LHCN-M2 (cell line): Measurements from ENCODE around the gene TUBA8. TPM values are rescaled to one million over a fixed set of nuclear protein-coding genes. Genes with fewer than 3 reads are reported as not detected.
A peak's percentile ranks its signal among the peaks of the same experiment; 100 is the strongest.

Experiments used
- DNase-seq: peaks from one replicate; pipeline ENCODE4 v3.0.0-alpha.2; 2012; ENCODE audit warnings: low read depth
- total RNA-seq: library from RNA; depleted of rRNA; stranded (reverse); fragments of >200 nt; gene quantifications from 2 replicates; pipeline ENCODE4 v1.2.3, GENCODE V29; 2014

Gene TUBA8
- total RNA-seq, 1 experiment from 2014 or later = 0.46 TPM

DNA sequence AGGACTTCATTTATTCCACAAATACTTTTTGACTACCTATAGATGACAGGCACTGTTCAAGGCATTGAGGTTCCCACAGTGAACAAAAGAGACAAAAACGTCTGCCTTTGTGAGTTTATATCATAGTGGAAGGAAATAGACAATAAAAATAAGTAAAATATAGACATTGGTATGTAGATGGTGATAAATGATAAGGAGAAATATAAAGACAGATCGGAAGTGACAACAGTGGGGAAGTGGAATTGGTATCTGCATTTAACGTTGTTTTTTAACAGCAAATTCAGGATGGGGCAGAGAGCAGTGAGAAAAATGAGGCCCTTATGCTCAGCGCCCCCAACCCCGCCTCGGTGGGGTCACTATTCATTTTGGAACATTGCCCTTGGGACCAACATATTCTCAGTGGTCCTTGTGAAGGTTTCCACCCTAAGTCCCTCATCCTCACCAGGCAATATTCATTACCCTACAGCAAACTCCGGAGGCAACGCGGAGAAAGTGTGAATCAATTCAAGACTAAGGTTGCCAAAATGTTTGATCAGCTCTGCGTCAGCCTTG lies 33.4 kb upstream of the TUBA8 start:
- no peak for DNase-seq

DNA sequence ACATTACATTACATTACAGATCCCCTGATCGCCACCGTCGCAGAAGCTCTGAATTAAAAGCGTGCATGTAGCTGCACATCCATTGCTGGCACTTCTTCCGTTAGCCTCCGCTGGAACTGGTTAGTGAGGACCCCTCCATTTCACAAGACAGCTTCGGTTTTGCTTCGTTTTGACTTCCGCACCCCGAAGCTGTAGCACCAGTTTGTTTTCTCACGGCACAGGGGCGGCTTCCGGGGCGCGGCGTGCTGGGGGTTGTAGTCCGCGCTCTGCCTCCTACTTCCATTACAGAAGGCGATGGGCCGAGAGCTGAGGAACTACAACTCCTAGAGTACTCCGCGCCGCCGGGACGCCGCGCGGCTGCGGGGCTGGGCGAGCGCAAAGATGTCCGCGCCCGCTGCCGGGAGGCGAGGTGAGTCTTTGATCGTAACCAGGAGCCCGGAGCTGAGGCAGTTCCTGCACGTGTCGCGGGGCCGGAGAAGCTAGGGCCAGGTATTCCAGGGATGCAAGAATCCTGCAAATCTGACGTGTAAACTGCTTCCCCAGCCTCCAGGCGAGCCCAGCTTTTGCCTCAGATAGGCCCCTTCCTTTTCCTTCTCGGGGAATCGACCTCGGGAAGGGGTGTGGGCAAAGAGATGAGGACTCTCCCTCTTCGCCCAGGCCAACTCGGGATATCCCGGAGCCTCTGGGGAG lies 32.8 kb upstream of the TUBA8 start, which contains the start of gene PEX26:
TSS of gene PEX26 (plus strand) at position 352 of the 690 bp plus-strand sequence. CDS start 387 bp downstream, outside the sequence.
- peak; percentile 94 for DNase-seq

DNA sequence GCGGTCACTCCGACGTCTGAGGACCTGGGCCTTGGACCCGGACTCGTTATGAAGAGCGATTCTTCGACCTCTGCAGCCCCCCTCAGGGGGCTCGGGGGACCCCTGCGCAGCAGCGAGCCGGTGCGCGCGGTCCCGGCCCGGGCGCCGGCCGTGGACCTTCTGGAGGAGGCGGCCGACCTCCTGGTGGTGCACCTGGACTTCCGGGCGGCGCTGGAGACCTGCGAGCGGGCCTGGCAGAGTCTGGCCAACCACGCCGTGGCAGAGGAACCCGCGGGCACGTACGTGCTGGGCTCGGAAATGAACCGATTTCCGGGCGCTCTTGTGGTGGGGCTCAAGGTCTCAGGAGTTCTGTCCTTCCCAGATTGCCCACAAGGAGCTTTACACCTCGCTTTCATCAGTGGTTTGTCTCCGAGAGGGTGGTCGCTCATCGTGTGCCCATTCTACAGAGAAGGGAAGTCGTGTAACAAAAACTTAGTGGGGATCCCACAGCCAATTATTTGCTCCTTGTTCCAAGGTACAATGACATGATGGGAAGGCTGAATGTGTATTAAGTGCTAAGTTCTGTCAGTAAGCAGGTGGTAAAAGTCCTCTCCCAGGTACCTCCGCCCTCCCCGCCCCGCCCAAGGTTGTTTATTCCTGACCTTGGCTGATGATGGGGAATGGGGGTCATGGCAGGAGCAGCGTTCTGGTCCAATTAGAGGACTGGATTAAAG lies 32.1 kb upstream of the TUBA8 start:
- peak; percentile 41 for DNase-seq

DNA sequence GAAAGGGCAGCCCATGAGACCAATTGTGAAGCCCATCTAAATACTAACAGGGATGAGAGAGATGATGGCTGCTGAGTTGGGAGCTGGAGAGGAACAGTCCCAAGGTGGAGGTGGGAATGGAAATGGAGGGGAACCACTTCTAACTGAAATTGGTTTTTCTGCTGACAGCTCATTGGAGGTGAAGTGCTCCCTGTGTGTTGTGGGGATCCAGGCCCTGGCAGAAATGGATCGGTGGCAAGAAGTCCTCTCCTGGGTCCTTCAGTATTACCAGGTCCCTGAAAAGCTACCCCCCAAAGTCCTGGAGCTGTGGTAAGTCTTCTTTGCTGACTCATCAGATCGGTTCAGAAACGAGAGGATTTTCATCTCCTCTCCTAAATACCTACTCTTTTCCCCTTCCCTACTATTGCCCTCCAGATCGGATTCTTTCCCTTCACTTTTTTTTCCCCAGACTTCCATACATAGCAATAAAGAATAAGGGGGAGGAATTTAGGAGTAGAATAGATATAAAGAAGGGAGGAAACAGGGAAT lies 30.8 kb upstream of the TUBA8 start:
- no peak for DNase-seq

DNA sequence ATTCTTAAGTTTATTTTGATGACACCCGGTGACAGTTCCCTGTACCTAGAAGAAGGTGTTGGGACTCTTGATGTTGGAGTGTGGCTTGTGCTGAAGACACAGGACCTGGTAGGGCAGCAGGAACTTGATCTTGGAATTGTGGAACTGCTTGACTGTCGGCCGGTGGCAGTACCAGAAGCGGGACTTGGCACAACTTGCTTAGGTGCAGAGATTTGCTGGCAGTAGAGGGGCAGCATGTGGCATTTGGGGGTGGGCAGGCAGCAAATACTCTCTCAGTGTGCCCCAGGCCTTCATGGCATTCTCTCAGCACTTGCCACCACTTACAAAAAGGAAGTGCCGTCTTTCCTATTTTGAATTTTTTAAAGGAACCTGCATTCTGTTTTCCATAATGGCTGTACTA lies 29.2 kb upstream of the TUBA8 start:
- no peak for DNase-seq

DNA sequence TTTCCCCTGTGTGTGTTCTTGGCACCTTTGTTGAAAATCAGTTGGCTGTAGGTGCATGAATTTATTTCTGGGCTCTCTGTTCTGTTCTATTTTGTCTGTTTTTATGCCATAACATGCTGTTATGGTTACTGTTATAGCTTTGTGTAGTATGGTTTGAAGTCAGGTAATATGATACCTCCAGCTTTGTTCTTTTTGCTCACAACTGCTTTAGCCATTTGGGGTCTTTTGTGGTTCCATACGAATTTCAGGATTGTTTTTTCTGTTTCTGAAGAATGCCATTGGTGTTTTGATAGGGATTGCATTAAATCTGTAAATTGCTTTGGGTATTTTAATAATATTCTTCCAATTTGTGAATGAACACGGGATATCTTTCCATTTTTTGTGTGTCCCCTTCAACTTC lies 28.1 kb upstream of the TUBA8 start:
- DNase-seq = no peak

DNA sequence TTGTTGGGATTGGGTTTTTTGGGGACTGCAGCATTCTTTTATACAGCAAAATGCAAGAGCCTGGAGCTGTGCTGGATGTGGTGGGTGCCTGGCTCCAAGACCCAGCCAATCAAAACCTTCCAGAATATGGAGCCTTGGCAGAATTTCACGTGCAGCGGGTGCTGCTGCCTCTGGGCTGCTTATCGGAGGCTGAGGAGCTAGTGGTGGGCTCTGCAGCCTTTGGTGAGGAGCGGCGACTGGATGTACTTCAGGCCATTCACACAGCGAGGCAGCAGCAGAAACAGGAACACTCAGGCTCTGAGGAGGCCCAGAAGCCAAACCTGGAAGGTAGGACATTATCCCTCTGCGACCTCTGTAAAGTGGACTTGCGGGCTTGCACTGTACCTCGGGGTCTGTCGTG lies 27.2 kb upstream of the TUBA8 start:
- no peak for DNase-seq

DNA sequence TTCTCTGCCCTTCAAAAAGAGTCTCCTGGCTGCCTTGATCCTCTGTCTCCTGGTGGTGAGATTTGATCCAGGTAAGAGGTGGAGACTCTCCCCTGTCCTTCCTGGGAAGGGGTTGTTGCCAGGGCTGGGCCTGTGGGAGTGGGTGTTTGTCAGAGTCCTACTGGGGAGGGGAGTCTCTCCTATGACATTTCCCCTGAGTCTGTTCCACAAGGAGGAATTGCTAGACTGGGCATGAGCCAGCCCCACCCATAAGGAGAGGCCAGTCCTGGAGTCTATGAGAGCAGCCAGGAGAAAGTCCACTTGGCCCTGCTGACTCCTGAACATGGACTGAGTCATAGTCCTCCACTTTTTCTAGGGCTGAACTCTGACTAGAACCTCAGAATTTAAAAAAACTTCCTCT lies 25.4 kb upstream of the TUBA8 start:
- no peak for DNase-seq

DNA sequence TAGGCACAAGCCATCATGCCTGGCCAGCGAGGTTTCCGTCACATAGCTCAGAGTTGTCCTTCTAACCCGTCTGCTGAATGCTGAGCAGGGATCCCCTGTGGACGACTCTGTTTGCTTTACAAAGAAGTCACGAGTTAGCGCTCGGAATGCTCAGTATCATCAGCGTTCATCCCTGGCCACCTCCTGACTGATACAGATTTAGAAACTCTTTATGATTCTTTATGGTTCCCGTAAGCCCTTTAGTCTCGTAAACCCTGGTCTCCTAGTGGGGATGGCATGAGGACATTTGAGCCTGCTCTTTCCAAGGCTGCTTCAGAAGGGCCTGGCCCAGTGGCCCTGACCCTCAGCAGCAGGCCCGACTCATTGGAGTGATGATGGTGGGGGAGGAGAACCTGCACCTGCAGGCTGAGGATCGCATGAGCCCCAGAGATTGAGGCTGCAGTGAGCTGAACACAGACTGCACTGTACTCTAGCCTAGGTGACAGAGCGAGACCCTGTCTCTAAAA lies 23.2 kb upstream of the TUBA8 start:
- no peak for DNase-seq

DNA sequence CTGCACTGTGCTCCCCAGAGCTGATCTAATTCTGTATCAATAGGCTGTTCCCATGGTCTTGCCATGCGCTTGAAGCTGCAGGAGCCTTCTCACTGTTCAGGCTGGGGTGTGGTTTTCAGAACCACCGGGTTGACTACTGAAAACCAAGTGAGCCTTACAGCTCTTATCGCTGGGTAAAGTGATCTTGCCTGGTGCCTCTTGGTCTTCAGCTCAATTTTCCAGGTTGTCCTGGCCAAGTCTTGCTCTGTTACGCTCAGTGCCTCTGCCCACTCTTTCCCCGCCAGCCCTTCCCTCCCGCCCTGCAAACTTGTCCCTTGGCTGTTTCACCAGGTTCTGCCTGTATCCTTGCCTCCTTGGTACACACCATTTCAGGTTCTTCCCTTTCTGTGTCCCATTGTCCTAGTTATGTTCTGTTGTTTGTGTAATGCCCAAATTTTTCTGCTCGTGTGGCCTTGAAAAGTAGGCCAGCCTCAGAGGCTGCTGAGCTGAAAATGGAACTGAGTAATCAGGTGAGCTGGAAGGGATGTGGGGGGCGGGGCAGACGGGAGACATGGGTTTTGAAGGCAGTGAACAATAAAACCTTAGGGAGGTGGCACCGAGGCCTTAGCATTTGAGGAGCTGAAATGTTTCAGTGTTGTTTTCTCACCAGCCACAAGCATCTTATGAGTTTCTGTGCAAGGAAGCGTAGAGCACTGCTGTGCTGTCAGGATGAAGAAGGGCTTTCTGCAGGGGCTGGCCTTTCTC lies 21.6 kb upstream of the TUBA8 start:
- no peak for DNase-seq

DNA sequence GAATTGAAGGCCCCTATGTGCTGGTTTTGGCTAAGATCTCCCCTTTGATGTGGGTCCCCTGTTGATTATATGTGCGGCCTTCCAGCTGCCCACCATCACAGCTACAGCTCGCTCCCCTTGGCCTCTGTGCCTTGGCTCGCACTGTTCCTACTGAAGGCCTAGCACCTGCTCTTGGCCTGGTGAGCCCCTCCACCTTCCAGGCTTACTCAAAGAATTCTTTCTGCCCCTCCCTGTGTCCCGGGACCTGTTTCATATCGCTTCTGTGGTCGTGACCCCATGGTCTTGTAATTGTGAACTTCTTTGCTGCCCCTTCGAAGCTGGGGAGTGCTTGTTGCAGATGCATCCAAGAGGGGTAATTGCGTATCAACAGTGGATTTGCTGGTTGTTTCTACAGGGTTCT lies 20.3 kb upstream of the TUBA8 start:
- DNase-seq = no peak

DNA sequence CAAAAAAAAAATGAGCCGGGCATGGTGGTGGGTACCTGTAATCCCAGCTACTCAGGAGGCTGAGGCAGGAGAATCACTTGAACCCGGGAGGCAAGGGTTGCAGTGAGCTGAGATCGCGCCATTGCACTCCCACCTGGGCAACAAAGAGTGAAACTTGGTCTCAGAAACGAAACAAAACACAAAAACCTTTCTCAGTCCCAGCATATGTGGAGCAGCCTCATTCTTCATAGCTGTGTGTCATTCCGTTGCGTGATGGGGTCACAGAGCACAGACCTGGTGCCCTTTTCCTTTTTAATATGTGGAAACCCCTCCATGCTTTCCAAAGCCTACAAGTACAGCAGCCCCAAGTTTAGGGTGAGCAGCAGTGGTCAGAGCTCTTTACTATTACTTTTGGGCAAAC lies 19.1 kb upstream of the TUBA8 start:
- peak; percentile 19 for DNase-seq

DNA sequence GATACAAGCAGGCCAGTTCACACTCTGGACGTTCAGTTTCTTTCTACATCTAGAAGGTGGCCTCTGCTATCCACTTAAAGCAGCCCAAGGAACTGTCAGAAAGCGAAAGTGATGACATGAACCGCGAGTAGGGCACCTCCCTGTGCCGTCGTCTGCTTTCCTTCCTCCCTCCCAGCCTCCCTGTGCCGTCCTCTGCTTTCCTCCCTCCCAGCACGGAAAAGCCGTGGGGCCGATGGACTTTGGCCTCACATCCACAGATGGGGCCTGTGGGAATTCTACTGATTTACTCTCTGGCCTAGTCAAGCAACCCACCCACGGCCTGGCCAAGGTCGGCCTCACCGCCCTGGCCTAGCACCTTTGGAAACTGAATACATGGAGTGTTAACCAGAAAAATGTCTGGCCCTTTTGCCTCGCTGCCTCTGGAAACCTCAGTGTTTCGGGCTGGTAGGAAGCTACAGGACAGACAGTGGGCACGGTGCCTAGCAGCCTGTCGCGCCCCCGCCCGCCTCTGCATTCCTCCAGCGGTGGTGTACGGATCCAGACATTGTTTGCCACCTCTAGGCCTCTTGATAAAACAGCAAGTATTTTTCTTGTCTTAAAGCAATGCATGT lies 18.6 kb upstream of the TUBA8 start:
- peak; percentile 77 for DNase-seq

DNA sequence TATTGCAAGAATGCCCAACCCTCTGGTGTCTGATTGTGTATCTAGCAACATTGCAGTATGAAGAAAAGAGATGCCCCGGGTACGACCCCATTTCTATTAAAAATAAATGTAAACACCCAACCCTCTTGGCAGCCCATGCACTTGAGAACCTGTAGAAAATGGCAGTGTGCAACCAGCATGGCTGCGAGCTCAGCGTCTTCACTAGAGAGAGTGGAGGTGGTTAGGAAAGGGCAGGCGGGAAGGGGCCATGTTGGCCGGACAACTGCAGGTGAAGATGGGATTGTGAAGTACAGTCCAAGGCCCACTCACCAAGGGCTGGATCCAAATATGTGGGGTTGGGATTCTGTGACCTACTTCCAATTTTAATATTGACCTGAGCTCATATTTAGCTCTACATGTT lies 16.9 kb upstream of the TUBA8 start:
- DNase-seq = no peak

DNA sequence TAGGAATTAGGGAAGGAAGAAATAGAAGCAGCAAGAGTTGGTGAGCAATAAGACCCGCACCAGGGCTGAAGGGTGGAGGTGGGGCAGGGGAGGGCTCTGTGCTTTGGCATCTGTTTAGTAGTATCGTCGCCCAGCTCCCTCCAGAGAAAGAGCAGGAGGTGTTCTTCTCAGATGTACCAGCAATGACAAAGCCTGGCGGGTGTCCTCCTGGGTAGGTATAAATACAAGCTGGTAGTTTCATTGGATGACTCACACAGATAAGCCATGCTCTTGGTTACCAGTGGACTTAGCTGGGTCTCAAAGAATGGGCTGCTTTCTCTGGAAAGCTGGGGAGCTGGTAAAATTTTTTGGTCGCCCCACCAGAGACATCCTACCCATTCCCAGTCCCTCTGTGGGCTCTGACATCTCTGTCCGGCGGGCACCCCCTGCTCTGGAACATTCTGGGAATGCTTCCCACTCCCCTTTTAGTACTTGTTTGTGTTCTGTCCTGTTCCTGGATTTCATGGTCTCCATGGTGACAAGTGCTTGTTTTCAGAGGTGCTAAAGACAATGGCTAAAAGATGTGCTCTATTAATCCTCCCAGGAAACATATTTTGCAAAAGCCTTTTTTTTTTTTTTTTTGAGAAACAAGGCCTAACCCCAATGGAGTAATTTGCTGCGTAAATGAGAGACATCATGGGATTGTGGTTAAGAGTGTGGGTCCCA lies 15.4 kb upstream of the TUBA8 start:
- DNase-seq = no peak

DNA sequence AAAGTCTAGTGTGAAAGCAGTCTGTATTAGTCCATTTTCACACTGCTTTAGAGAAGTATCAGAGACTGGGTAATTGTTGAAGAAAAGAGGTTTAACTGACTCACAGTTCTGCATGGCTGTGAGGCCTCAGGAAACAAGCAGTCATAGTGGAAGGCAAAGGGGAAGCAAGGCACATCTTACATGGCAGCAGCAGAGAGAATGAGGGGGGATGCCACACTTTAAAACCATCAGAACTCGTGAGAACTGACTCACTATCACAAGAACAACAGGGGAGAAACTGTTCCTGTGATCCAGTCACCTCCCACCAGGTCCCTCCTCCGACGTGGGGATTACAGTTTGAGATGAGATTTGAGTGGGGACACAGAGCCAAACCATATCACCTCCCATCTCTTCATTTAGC lies 13.8 kb upstream of the TUBA8 start:
- no peak for DNase-seq

DNA sequence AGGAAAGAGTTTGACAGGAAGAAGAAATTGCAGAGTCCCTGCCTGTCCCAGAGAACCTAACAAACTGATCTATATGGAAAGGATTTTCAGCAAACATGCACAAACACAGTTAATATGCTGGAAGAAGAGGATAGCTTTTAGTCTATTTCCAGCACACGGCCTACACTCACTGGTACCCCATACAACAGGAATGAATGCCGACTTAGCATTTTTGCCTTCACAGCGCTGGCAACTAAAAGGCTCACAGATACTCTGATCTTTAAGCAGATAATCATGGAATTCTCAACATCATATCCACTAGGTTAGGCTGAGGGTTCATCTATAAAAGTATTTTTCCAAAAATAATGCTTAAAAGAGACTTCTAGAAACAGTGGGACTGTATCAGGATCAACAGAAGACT lies 9.8 kb upstream of the TUBA8 start:
- no peak for DNase-seq

DNA sequence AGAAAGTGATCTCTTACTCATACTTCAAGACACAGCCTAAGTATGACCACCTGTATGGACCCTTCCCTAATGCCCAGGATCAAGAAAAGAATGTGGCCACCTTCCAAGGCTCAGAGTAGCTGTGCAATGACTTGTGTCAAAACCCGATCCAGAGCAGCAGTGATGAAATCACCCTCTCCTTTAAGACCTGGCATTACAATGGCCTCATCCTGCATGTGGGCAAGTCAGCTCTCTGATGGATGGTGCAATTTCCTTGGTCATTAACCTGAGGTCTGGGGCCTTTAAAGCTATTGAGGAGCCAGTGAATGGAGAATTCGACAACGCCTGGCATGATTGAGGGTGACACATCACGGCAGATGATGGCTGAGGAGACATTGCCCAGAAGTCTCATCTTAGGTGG lies 9.1 kb upstream of the TUBA8 start:
- DNase-seq = no peak

DNA sequence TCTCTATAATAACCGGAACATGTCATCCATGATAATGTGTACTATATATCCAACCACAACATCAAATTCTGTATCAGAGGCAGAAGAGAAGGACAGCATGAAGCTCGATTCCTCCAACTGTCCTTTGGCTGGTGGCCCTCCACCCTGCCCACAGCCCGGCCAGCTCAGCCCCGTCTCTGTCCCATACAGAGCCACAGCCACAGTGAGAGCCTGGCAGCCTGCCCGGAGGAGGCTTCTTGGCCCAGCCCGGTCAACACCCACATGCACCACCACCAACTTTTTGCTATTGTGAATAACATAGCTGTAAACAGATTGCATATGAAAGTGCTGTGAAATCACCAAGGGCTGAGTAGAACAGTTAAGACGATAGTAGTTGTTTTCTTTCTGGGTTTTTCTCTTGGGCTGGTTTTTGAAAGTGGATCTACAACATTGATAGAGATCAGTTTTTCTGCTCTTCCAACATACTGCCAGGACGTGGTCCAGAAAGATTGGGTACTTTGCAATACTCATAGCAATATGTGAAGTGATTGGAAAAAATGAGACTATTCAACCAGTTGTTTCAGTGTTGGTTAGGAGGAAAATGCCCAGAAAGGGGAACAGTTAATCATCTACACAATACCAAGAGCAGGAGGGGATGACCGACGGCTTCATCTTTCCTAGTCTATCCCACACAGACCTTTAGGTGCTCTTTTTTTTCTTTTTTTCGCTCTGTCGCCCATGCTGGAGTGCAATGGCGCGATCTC lies 6.9 kb upstream of the TUBA8 start:
- DNase-seq = no peak

DNA sequence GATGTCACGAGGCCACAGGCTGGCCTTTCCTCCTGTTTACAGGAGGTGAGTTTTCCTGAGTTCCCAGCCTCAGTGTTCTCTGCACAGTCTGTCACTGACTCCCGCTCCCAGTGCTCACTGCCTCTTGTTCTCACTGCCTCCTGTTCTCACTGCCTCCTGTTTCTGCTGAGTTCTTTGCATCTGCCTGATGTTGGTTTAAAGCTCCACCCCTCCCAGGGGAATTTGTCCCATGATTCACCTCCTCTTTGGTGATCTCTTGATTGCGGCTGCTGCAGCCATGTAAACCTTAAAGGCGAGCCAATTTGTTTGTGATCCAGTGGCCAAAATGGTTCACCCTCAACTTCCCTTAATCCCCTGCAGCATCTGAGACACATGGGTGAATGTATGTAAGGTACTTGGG lies 6.0 kb upstream of the TUBA8 start:
- peak; percentile 80 for DNase-seq
